KMS-11 (cell line): ENCODE results near the gene ZYX.

Experiments used
- H2AFZ ChIP-seq: fragments of 200-600 bp; sonication (generic); 2 replicates; pipeline ENCODE4 v1.6.1; 2016; ENCODE audit warnings: antibody characterized with exemption, mixed run types, low read depth
- H3K27ac ChIP-seq: fragments of 200-600 bp; sonication (generic); 2 replicates; pipeline ENCODE4 v1.6.1; 2016; ENCODE audit warnings: mild to moderate bottlenecking, mixed run types
- H3K27me3 ChIP-seq: fragments of 200-600 bp; sonication (generic); 2 replicates; pipeline ENCODE4 v1.6.1; 2017; ENCODE audit warnings: mild to moderate bottlenecking, low read depth, mixed run types, moderate library complexity; ENCODE audit not compliant: insufficient read depth
- H3K36me3 ChIP-seq: fragments of 200-600 bp; sonication (generic); 2 replicates; pipeline ENCODE4 v1.6.1; 2017; ENCODE audit warnings: mild to moderate bottlenecking, mixed run types; ENCODE audit not compliant: insufficient read depth
- H3K4me1 ChIP-seq: fragments of 200-600 bp; sonication (generic); 2 replicates; pipeline ENCODE4 v1.6.1; 2016; ENCODE audit warnings: mild to moderate bottlenecking, low read depth, mixed run types; ENCODE audit not compliant: poor library complexity, severe bottlenecking
- H3K4me2 ChIP-seq: fragments of 200-600 bp; sonication (generic); 2 replicates; pipeline ENCODE4 v1.7.0; 2016; ENCODE audit warnings: mild to moderate bottlenecking, mixed run types
- H3K4me3 ChIP-seq: fragments of 200-600 bp; sonication (generic); IDR thresholded peaks from 2 replicates; pipeline ENCODE4 v1.6.1; 2017; ENCODE audit warnings: low read depth, low read length, mixed read lengths; ENCODE audit not compliant: insufficient read depth
- H3K79me2 ChIP-seq: fragments of 200-600 bp; sonication (generic); 2 replicates; pipeline ENCODE4 v1.6.1; 2016; ENCODE audit warnings: low read depth, mixed run types; ENCODE audit not compliant: insufficient read depth
- H3K9ac ChIP-seq: fragments of 200-600 bp; sonication (generic); 2 replicates; pipeline ENCODE4 v1.6.1; 2016; ENCODE audit warnings: mild to moderate bottlenecking, mixed run types
- H4K20me1 ChIP-seq: fragments of 200-600 bp; sonication (generic); 2 replicates; pipeline ENCODE4 v1.6.1; 2016; ENCODE audit warnings: mild to moderate bottlenecking, mixed run types; ENCODE audit not compliant: insufficient read depth
- TF ChIP-seq, protein P1 (sequence below): fragments of 200-600 bp; sonication (generic); conservative IDR thresholded peaks from 2 replicates; pipeline ENCODE4 v1.6.1; 2017; ENCODE audit warnings: low read depth, mild to moderate bottlenecking, antibody characterized with exemption, low read length, moderate library complexity, mixed read lengths

Gene ZYX

DNA sequence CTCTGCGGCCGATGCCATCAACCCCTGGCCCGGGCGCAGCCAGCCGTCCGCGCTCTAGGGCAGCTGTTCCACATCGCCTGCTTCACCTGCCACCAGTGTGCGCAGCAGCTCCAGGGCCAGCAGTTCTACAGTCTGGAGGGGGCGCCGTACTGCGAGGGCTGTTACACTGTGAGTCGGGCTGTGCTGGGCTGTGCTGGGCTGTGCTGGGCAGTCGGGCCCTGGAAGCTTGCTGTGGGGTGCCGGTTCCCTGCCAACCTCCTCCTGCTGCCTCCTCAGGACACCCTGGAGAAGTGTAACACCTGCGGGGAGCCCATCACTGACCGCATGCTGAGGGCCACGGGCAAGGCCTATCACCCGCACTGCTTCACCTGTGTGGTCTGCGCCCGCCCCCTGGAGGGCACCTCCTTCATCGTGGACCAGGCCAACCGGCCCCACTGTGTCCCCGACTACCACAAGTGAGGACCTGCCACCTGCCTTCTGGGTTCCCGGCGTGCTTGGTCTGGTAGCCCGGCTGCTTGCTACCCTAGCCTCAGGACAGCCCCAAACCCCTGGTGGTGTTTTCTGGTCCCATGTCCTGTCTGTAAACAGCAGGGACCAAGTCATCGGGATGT lies 7.5 kb downstream of the ZYX start:
- Histone ChIP-seq H4K20me1 (no peaks in the 10 kb centered on the region), H3K9ac (no peak overlapping the region), H3K27me3 (no peaks in the 10 kb centered on the region), H2AFZ (no peak overlapping the region), H3K4me3 (no peak overlapping the region), H3K4me2 (no peak overlapping the region), H3K4me1 (no peaks in the 10 kb centered on the region), H3K36me3 (no peaks in the 10 kb centered on the region; the same call in 1 of the 2 replicates), H3K79me2 (no peaks in the 10 kb centered on the region; the same call in 1 of the 2 replicates), H3K27ac (no peak overlapping the region)
- TF ChIP-seq, protein P1, sequence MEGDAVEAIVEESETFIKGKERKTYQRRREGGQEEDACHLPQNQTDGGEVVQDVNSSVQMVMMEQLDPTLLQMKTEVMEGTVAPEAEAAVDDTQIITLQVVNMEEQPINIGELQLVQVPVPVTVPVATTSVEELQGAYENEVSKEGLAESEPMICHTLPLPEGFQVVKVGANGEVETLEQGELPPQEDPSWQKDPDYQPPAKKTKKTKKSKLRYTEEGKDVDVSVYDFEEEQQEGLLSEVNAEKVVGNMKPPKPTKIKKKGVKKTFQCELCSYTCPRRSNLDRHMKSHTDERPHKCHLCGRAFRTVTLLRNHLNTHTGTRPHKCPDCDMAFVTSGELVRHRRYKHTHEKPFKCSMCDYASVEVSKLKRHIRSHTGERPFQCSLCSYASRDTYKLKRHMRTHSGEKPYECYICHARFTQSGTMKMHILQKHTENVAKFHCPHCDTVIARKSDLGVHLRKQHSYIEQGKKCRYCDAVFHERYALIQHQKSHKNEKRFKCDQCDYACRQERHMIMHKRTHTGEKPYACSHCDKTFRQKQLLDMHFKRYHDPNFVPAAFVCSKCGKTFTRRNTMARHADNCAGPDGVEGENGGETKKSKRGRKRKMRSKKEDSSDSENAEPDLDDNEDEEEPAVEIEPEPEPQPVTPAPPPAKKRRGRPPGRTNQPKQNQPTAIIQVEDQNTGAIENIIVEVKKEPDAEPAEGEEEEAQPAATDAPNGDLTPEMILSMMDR: no peak

DNA sequence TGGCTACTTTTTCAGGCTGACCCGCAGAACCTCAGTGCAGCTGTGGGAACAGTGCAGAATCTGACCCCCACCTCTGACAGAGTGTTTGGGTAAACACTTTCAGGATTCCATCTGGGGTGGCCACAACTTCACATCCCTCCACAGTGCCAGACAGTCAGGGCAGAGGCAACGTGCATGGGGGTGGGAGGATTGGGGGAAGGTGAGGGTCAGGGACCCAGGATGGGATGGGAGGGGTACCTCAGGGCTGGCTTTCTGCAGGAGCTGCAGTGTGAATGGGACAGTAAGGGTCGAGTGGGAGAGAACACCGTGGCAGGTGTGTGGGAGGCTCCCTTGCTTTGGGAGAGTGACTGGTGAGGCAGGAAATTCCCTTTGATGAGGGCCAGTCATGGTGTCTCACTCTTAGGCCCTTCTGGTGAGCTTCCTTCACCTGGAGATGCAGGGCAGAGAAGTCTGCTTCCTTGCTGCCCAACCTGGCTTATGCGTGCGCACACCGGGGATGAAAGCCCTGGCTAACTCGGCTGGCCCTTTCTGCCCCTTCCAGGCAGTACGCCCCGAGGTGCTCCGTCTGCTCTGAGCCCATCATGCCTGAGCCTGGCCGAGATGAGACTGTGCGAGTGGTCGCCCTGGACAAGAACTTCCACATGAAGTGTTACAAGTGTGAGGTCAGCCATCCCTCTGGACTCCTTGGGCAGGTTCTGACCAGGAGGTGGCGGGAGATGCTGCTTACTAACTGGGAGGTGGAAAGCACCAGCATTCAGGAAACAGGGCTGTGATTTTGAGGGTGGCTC lies 8.4 kb downstream of the ZYX start:
- Histone ChIP-seq H3K4me3 (no peak overlapping the region), H4K20me1 (no peaks in the 10 kb centered on the region), H3K79me2 (no peaks in the 10 kb centered on the region), H3K4me2 (no peak overlapping the region), H2AFZ (no peak overlapping the region), H3K27ac (no peak overlapping the region), H3K27me3 (no peaks in the 10 kb centered on the region), H3K9ac (no peak overlapping the region), H3K4me1 (no peaks in the 10 kb centered on the region), H3K36me3 (no peaks in the 10 kb centered on the region; the same call in 1 of the 2 replicates)
- TF ChIP-seq, protein P1: no peak

DNA sequence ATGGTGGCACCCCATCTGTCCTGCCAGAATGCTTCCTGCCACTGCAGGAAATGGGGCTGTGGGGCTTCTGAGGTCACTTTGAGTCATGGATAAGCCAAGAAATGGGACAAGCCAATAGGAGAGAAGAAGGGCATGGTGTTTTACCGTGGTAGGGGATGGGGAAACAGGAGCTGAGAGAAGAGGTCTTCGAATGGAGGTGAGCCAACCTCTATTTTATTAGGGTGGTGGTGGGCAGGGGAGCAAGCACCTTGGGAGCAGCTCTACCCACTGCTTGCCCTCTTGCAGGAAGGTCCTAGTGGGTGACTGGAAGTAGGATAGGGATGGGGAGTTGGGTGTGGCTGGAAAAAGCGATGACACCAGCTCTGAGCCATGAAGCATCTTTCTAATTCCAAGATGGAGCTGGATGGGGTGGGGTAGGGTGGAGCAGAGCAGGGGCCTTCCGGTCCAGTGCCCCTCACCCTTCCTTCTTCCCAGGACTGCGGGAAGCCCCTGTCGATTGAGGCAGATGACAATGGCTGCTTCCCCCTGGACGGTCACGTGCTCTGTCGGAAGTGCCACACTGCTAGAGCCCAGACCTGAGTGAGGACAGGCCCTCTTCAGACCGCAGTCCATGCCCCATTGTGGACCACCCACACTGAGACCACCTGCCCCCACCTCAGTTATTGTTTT lies 9.1 kb downstream of the ZYX start:
- no peaks in the 10 kb centered on the region for H3K27me3 ChIP-seq
- no peak overlapping the region for H3K4me3 ChIP-seq
- H3K79me2 ChIP-seq: no peaks in the 10 kb centered on the region
- H3K36me3 ChIP-seq: no peaks in the 10 kb centered on the region; the same call in 1 of the 2 replicates
- no peaks in the 10 kb centered on the region for H4K20me1 ChIP-seq
- no peak overlapping the region for H2AFZ ChIP-seq
- H3K9ac ChIP-seq: no peak overlapping the region
- H3K27ac ChIP-seq: no peak overlapping the region
- H3K4me1 ChIP-seq: no peaks in the 10 kb centered on the region
- no peak overlapping the region for H3K4me2 ChIP-seq
- TF ChIP-seq, protein P1: no peak

DNA sequence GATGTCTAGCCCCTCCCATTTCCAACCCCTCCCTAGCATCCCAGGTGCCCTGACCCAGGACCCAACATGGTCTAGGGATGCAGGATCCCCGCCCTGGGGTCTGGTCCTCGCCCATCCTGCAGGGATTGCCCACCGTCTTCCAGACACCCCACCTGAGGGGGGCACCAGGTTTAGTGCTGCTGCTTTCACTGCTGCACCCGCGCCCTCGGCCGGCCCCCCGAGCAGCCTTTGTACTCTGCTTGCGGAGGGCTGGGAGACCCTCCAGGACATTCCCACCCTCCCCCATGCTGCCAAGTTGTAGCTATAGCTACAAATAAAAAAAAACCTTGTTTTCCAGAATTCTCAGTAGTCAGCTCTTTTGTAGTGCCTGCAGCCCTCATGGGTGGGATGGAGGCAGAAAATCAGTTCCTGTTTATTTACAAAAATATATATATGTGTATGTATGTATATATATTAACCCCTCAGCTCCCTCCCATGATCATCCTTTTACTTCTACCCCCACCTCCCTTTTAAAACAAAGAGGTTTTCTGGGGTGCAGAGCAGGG lies 9.7 kb downstream of the ZYX start:
- no peaks in the 10 kb centered on the region; the same call in 1 of the 2 replicates for H3K36me3 ChIP-seq
- H3K4me1 ChIP-seq: no peaks in the 10 kb centered on the region
- no peak overlapping the region for H3K4me3 ChIP-seq
- no peak overlapping the region for H3K27ac ChIP-seq
- H2AFZ ChIP-seq: no peak overlapping the region
- TF ChIP-seq, protein P1: no peak
- H4K20me1 ChIP-seq: no peaks in the 10 kb centered on the region
- H3K79me2 ChIP-seq: no peaks in the 10 kb centered on the region
- no peak overlapping the region for H3K4me2 ChIP-seq
- H3K27me3 ChIP-seq: no peaks in the 10 kb centered on the region
- no peak overlapping the region for H3K9ac ChIP-seq
